ENCODE results near the gene KCNH3. TPM values are rescaled to one million over a fixed set of nuclear protein-coding genes. Genes with fewer than 3 reads are reported as not detected.

The KCNH3 gene
- total and polyA plus RNA-seq, 2 of the 8 experiments (the other 6 are each of a cell fraction or from before 2014, with no cell fraction given): 0.24 to 0.50 TPM

- TF ChIP-seq SUZ12 (IDR thresholded peaks at IDR 0.05; ENCODE audit: low read length) (no peak), HDAC6 (IDR thresholded peaks at IDR 0.05; ENCODE audit: low read depth, low read length) (no peak), POLR2A (IDR thresholded peaks at IDR 0.05; ENCODE audit: control extremely low read depth in 1 of 2, low read depth in 2 of 2, low read length in 2 of 2) (no peak), RNF2 (IDR thresholded peaks at IDR 0.05; ENCODE audit: borderline replicate concordance, low read depth, low read length, missing control alignments, poor library complexity, severe bottlenecking) (no peak), ZNF274 (IDR thresholded peaks at IDR 0.05; ENCODE audit: borderline replicate concordance, extremely low read depth, low read length) (no peak), CBX5 (IDR thresholded peaks at IDR 0.05; ENCODE audit: low read depth, low read length) (no peak)
- TF ChIP-seq, protein P1, sequence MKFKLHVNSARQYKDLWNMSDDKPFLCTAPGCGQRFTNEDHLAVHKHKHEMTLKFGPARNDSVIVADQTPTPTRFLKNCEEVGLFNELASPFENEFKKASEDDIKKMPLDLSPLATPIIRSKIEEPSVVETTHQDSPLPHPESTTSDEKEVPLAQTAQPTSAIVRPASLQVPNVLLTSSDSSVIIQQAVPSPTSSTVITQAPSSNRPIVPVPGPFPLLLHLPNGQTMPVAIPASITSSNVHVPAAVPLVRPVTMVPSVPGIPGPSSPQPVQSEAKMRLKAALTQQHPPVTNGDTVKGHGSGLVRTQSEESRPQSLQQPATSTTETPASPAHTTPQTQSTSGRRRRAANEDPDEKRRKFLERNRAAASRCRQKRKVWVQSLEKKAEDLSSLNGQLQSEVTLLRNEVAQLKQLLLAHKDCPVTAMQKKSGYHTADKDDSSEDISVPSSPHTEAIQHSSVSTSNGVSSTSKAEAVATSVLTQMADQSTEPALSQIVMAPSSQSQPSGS (IDR thresholded peaks at IDR 0.05; ENCODE audit: low read length): no peak
These were observed 26.8 kb downstream of the KCNH3 start (continued) for GRCh38 chr12:49565406-49566265.

All from H1 (cell line).